Colonic mucosa (tissue), 4 donors: Measurements from ENCODE around the gene WNT2. TPM values are rescaled to one million over a fixed set of nuclear protein-coding genes. Genes with fewer than 3 reads are reported as not detected.

Experiments
- DNase-seq: peaks from one replicate; pipeline ENCODE4 v3.0.0-alpha.2; 2020
- H3K27ac ChIP-seq: fragments of 200-600 bp; one replicate; pipeline ENCODE4 v1.8.0; 2021
- H3K27me3 ChIP-seq: fragments of 200-600 bp; one replicate; pipeline ENCODE4 v1.8.0; 2021
- H3K36me3 ChIP-seq: fragments of 200-600 bp; one replicate; pipeline ENCODE4 v1.8.0; 2021
- H3K4me1 ChIP-seq: fragments of 200-600 bp; one replicate; pipeline ENCODE4 v1.8.0; 2021; ENCODE audit warnings: mild to moderate bottlenecking
- H3K4me3 ChIP-seq: fragments of 200-600 bp; one replicate; pipeline ENCODE4 v1.8.0; 2021
- H3K9ac ChIP-seq, 2 donors: one replicate each; pipeline ENCODE4 v1.7.0; 2013; ENCODE audit warnings: control low read depth in 2 of 2, low read depth in 2 of 2, low read length in 2 of 2
- H3K9me3 ChIP-seq: fragments of 200-600 bp; one replicate; pipeline ENCODE4 v1.8.0; 2021
- CTCF ChIP-seq: fragments of 200-600 bp; IDR thresholded peaks from one replicate; pipeline ENCODE4 v1.8.0; 2022; ENCODE audit warnings: antibody characterized with exemption, mild to moderate bottlenecking
- intact Hi-C: fragments of 100-400 bp; cut with DNase I; formaldehyde crosslinking; loops from one replicate; pipeline ENCODE4 v1.14.1; 2022
- total RNA-seq, 2 donors: library from RNA; stranded (reverse); fragmentation: NEBNext Ultra II Directional in 1 of 2; extraction: Animal tissue kit (Norgen Biotek cat#: 25700) in 1 of 2; gene quantifications; one replicate each; pipeline ENCODE4 v1.2.1, GENCODE V29; 2021
- donor health status: healthy.
- donor health status: DM: no; HTN: no; CAD: no.
- donor health status: DM: no; HTN: no; CAD: no.

Gene WNT2
- total RNA-seq, 2 donors from 2014 or later, result 0.11 TPM; not detected in 1

- Histone ChIP-seq H3K4me1 (no peaks in the 10 kb centered on the region), H3K9me3 (no peaks in the 10 kb centered on the region), H3K27ac (no peak overlapping the region), H3K36me3 (no peaks in the 10 kb centered on the region), H3K4me3 (no peak overlapping the region), H3K9ac (no peak overlapping the region), H3K27me3 (no peaks in the 10 kb centered on the region)
- intact Hi-C loops, result no loop called here
- DNase-seq, result no peak
- TF ChIP-seq CTCF, result no peak
Observed at GRCh38 chr7:117273814-117274225, 49.0 kb downstream of the WNT2 start.

- no peak for DNase-seq
- H3K9me3 ChIP-seq, result no peaks in the 10 kb centered on the region
Observed at GRCh38 chr7:117273325-117273724, 49.5 kb downstream of the WNT2 start.

GRCh38 chr7:117272017-117272759 is 50.7 kb downstream of the WNT2 start:
- intact Hi-C loops, result no loop called here
- no peaks in the 10 kb centered on the region for H3K9me3 ChIP-seq
- DNase-seq, result no peak
- H3K4me1 ChIP-seq, result no peaks in the 10 kb centered on the region
- no peak overlapping the region for H3K4me3 ChIP-seq
- no peaks in the 10 kb centered on the region for H3K27me3 ChIP-seq
- H3K27ac ChIP-seq, result no peak overlapping the region
- no peak overlapping the region for H3K9ac ChIP-seq
- TF ChIP-seq CTCF, result no peak
- H3K36me3 ChIP-seq, result no peaks in the 10 kb centered on the region

More at GRCh38 chr7:117273325-117273724, 49.5 kb downstream of the WNT2 start:
- Histone ChIP-seq H3K36me3 (no peaks in the 10 kb centered on the region), H3K27ac (no peak overlapping the region), H3K4me1 (no peaks in the 10 kb centered on the region), H3K27me3 (no peaks in the 10 kb centered on the region), H3K9ac (no peak overlapping the region), H3K4me3 (no peak overlapping the region)
- no peak for TF ChIP-seq CTCF
- intact Hi-C loops, result no loop called here

GRCh38 chr7:117271566-117271965 is 51.3 kb downstream of the WNT2 start:
- TF ChIP-seq CTCF, result no peak
- Histone ChIP-seq H3K9me3 (no peaks in the 10 kb centered on the region), H3K27ac (no peak overlapping the region), H3K9ac (no peak overlapping the region), H3K4me1 (no peaks in the 10 kb centered on the region), H3K4me3 (no peak overlapping the region), H3K27me3 (no peaks in the 10 kb centered on the region), H3K36me3 (no peaks in the 10 kb centered on the region)
- no peak for DNase-seq
- intact Hi-C loops, result no loop called here

- DNase-seq, result no peak
- Histone ChIP-seq H3K9ac (no peak overlapping the region), H3K36me3 (no peaks in the 10 kb centered on the region), H3K27ac (no peak overlapping the region), H3K27me3 (no peaks in the 10 kb centered on the region), H3K4me3 (no peak overlapping the region), H3K4me1 (no peaks in the 10 kb centered on the region), H3K9me3 (no peaks in the 10 kb centered on the region)
- intact Hi-C loops, result no loop called here
- no peak for TF ChIP-seq CTCF
Observed at GRCh38 chr7:117270371-117270770, 52.5 kb downstream of the WNT2 start.
